ENCODE data around the gene GDE1. TPM values are rescaled to one million over a fixed set of nuclear protein-coding genes. Genes with fewer than 3 reads are reported as not detected.

Gene GDE1
- total and polyA plus RNA-seq, 9 of the 15 experiments (the other 6 are each of a cell fraction or from before 2014, with no cell fraction given) = 18.8 to 40.5 (median 22.3) TPM

DNA sequence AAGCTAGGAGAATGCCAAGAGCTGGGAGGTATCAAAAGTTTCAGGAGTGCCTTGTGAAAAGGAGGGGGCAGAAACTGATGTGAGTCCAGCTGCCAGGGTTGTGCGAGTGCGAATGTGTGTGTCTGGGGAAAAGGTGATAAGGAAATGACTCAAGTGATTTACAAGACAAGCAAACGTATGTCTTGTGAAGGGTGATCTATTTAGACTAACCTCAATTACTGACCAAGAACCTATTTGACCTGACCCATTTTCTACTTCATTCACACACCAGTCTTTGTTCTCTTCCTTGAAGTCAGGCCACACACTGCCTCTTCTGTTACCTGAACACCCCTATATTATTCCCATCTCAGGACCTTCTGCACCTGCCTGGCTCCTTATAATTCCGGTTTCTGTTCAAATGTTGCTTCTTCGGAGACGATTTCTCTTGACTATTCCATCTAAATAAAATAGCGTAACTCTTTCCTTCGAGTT is 1.0 kb downstream of the GDE1 start (continued):
- TF ChIP-seq, protein P1, sequence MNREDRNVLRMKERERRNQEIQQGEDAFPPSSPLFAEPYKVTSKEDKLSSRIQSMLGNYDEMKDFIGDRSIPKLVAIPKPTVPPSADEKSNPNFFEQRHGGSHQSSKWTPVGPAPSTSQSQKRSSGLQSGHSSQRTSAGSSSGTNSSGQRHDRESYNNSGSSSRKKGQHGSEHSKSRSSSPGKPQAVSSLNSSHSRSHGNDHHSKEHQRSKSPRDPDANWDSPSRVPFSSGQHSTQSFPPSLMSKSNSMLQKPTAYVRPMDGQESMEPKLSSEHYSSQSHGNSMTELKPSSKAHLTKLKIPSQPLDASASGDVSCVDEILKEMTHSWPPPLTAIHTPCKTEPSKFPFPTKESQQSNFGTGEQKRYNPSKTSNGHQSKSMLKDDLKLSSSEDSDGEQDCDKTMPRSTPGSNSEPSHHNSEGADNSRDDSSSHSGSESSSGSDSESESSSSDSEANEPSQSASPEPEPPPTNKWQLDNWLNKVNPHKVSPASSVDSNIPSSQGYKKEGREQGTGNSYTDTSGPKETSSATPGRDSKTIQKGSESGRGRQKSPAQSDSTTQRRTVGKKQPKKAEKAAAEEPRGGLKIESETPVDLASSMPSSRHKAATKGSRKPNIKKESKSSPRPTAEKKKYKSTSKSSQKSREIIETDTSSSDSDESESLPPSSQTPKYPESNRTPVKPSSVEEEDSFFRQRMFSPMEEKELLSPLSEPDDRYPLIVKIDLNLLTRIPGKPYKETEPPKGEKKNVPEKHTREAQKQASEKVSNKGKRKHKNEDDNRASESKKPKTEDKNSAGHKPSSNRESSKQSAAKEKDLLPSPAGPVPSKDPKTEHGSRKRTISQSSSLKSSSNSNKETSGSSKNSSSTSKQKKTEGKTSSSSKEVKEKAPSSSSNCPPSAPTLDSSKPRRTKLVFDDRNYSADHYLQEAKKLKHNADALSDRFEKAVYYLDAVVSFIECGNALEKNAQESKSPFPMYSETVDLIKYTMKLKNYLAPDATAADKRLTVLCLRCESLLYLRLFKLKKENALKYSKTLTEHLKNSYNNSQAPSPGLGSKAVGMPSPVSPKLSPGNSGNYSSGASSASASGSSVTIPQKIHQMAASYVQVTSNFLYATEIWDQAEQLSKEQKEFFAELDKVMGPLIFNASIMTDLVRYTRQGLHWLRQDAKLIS (CRISPR knock-in tag; IDR thresholded peaks at IDR 0.05) = no peak
- no peak for TF ChIP-seq ZNF384 (IDR thresholded peaks at IDR 0.05; ENCODE audit: low read depth, low read length)
- no peak for TF ChIP-seq XRCC3 (IDR thresholded peaks at IDR 0.05)
- TF ChIP-seq, protein P2, sequence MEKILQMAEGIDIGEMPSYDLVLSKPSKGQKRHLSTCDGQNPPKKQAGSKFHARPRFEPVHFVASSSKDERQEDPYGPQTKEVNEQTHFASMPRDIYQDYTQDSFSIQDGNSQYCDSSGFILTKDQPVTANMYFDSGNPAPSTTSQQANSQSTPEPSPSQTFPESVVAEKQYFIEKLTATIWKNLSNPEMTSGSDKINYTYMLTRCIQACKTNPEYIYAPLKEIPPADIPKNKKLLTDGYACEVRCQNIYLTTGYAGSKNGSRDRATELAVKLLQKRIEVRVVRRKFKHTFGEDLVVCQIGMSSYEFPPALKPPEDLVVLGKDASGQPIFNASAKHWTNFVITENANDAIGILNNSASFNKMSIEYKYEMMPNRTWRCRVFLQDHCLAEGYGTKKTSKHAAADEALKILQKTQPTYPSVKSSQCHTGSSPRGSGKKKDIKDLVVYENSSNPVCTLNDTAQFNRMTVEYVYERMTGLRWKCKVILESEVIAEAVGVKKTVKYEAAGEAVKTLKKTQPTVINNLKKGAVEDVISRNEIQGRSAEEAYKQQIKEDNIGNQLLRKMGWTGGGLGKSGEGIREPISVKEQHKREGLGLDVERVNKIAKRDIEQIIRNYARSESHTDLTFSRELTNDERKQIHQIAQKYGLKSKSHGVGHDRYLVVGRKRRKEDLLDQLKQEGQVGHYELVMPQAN (IDR thresholded peaks at IDR 0.05; ENCODE audit: borderline replicate concordance) = no peak
- TF ChIP-seq SRSF9 (IDR thresholded peaks at IDR 0.05; ENCODE audit: borderline replicate concordance, low read depth, low read length) = no peak
- no peak for TF ChIP-seq ZNF41 (CRISPR knock-in tag; conservative IDR thresholded peaks at IDR 0.05)
- peak in 1 of 2 experiments; percentile 37; a peak in 1 of 4 replicates for TF ChIP-seq ETV6 (IDR thresholded peaks at IDR 0.05; ENCODE audit: borderline replicate concordance in 1 of 2, low read depth in 2 of 2, low read length in 1 of 2)
- no peak for TF ChIP-seq ETV6 (CRISPR knock-in tag; IDR thresholded peaks at IDR 0.05; ENCODE audit: borderline replicate concordance)
- 0 out of 2 replicates have a peak, but pooled peaks have one; percentile 15 for TF ChIP-seq NCOA6 (IDR thresholded peaks at IDR 0.05)
- no peak for TF ChIP-seq ASH1L (IDR thresholded peaks at IDR 0.05; ENCODE audit: borderline replicate concordance, low read depth, partially characterized antibody)
- TF ChIP-seq HNRNPK (IDR thresholded peaks at IDR 0.05; ENCODE audit: low read depth, low read length, poor library complexity, severe bottlenecking) = no peak
- TF ChIP-seq TCF7 (IDR thresholded peaks at IDR 0.05; ENCODE audit: borderline replicate concordance) = no peak
- TF ChIP-seq, protein P3, sequence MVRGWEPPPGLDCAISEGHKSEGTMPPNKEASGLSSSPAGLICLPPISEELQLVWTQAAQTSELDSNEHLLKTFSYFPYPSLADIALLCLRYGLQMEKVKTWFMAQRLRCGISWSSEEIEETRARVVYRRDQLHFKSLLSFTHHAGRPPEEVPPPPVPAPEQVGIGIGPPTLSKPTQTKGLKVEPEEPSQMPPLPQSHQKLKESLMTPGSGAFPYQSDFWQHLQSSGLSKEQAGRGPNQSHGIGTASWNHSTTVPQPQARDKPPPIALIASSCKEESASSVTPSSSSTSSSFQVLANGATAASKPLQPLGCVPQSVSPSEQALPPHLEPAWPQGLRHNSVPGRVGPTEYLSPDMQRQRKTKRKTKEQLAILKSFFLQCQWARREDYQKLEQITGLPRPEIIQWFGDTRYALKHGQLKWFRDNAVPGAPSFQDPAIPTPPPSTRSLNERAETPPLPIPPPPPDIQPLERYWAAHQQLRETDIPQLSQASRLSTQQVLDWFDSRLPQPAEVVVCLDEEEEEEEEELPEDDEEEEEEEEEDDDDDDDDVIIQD (CRISPR knock-in tag; IDR thresholded peaks at IDR 0.05) = no peak
- TF ChIP-seq E2F3 (CRISPR knock-in tag; IDR thresholded peaks at IDR 0.05) = no peak
- TF ChIP-seq, protein P4, sequence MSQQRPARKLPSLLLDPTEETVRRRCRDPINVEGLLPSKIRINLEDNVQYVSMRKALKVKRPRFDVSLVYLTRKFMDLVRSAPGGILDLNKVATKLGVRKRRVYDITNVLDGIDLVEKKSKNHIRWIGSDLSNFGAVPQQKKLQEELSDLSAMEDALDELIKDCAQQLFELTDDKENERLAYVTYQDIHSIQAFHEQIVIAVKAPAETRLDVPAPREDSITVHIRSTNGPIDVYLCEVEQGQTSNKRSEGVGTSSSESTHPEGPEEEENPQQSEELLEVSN (IDR thresholded peaks at IDR 0.05; ENCODE audit: borderline replicate concordance in 1 of 2, extremely low read depth in 1 of 2, insufficient read depth in 1 of 2, insufficient read length in 1 of 2, low read depth in 1 of 2, low read length in 1 of 2, poor library complexity in 1 of 2, severe bottlenecking in 1 of 2) = no peak
